Neural crest cell (in vitro differentiated cells): ENCODE results near the gene POU2F3. TPM values are rescaled to one million over a fixed set of nuclear protein-coding genes. Genes with fewer than 3 reads are reported as not detected.

Experiments
- DNase-seq: peaks from one replicate; pipeline ENCODE4 v3.0.0; 2021; ENCODE audit warnings: low read depth, mixed read lengths, low spot score
- H3K27ac Mint-ChIP-seq: one replicate; pipeline ENCODE4 v1.8.0; 2021; ENCODE audit warnings: mild to moderate bottlenecking, mixed read lengths; ENCODE audit not compliant: unreplicated experiment
- H3K27me3 Mint-ChIP-seq: 2 replicates; pipeline ENCODE4 v1.8.0; 2021; ENCODE audit warnings: low read depth, mild to moderate bottlenecking, mixed read lengths
- H3K36me3 Mint-ChIP-seq: 2 replicates; pipeline ENCODE4 v1.8.0; 2021; ENCODE audit warnings: low read depth, mild to moderate bottlenecking, mixed read lengths
- H3K4me1 Mint-ChIP-seq: 2 replicates; pipeline ENCODE4 v1.8.0; 2021; ENCODE audit warnings: mixed read lengths
- H3K4me3 Mint-ChIP-seq: one replicate; pipeline ENCODE4 v1.8.0; 2021; ENCODE audit warnings: mild to moderate bottlenecking, mixed read lengths
- H3K9me3 Mint-ChIP-seq: 2 replicates; pipeline ENCODE4 v1.8.0; 2021; ENCODE audit warnings: mixed read lengths
- total RNA-seq: library from RNA; stranded (reverse); gene quantifications from 2 replicates; pipeline ENCODE4 v1.2.1, GENCODE V29; 2021
- TF ChIP-seq, protein P1 (sequence below): fragments of 200-600 bp; sonication (generic); conservative IDR thresholded peaks from 2 replicates; pipeline ENCODE4 v1.5.0; 2021; ENCODE audit warnings: antibody characterized with exemption, mild to moderate bottlenecking

Gene POU2F3
- total RNA-seq, 1 donor from 2014 or later: not detected

DNA sequence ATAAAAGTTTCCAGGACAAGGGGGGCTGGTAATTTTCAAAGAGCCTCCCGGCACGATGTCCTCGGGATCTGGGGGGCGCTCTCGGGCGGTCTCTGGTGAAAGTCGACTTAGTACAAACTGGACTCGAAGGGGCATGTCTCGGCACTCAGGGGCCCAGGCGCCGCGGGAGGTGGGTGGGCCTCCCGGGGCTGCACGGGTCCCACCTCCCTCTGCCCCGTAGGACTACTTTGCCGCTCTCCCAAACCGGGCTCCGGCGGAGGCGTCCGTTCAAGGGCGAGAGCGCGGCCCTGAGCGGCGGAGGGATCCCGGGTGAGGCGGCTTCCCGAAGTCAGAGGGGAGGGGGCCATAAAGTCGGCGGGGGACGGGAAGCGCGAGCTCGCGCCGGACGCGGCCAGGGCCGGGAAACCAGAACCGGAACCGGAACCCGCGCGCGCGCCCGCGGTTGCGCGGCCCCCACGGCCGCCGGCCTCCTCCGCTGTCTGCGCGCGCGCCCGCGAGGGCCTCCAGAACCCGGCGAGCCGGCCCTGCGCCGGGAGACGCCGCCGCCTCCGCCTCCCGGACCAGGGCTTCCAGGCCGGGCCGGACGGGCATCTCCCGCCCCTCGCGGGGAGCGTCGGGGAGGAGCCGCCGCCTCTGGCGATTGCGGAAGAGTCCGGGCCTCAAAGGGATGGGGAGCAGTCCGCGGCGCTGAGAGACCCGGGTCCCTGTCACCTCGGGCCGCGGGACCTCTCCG, 96.1 kb downstream of the POU2F3 start, which contains the start of gene ARHGEF12:
Gene ARHGEF12 (plus strand): TSS at position 506 of the 733 bp plus-strand sequence. CDS start 831 bp downstream, outside the sequence.
- no peaks in the 10 kb centered on the region for H3K36me3 Mint-ChIP-seq

DNA sequence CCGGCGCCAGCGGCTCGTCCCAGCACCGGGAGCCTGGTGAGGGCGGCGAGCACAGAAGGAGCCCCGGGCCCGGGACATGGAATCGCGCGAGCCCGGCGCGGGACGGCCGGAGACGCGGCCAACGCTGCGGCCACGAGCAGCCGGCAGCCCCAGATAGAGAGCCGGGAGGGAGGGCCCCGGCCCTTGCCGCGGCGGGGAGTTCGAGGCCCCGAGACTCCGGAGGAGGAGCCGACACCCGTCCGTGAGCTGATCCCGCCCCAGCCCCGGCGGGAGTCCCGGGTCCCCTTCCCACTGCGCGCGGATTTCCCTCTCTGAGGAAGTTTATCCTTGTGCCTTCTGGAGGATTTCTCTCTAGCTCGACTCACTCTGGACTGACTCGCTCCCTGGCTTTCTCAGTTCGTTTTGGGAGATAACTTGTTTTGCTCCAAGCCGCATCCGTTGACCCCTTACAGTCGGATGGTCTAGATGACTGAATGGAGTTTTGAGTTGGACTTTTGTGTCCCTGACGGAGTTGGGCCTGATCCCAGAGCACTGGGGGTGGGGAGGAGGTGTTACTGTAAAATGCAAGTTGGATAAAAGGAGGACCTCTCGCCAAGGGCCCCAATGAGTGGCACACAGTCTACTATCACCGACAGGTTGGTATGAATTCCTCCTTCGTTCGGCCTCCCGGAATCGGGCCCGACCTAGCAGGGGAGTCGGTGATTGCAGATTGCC, 96.9 kb downstream of the POU2F3 start:
- TF ChIP-seq, protein P1, sequence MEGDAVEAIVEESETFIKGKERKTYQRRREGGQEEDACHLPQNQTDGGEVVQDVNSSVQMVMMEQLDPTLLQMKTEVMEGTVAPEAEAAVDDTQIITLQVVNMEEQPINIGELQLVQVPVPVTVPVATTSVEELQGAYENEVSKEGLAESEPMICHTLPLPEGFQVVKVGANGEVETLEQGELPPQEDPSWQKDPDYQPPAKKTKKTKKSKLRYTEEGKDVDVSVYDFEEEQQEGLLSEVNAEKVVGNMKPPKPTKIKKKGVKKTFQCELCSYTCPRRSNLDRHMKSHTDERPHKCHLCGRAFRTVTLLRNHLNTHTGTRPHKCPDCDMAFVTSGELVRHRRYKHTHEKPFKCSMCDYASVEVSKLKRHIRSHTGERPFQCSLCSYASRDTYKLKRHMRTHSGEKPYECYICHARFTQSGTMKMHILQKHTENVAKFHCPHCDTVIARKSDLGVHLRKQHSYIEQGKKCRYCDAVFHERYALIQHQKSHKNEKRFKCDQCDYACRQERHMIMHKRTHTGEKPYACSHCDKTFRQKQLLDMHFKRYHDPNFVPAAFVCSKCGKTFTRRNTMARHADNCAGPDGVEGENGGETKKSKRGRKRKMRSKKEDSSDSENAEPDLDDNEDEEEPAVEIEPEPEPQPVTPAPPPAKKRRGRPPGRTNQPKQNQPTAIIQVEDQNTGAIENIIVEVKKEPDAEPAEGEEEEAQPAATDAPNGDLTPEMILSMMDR: no peak
- no peaks in the 10 kb centered on the region for H3K36me3 Mint-ChIP-seq
- peak overlapping the region; percentile 97 for H3K4me3 Mint-ChIP-seq
- H3K27me3 Mint-ChIP-seq: no peaks in the 10 kb centered on the region
- peak; percentile 49 for DNase-seq
- H3K27ac Mint-ChIP-seq: peak overlapping the region; percentile 89
- peaks cover 39% of the 10 kb centered on the region for H3K4me1 Mint-ChIP-seq
- no peaks in the 10 kb centered on the region for H3K9me3 Mint-ChIP-seq

More for the DNA sequence above, 96.1 kb downstream of the POU2F3 start, which contains the start of gene ARHGEF12:
- H3K4me1 Mint-ChIP-seq: peaks cover 39% of the 10 kb centered on the region
- H3K4me3 Mint-ChIP-seq: peak within 1 kb of the TSS; percentile 97
- peak within 1 kb of the TSS; percentile 89 for H3K27ac Mint-ChIP-seq
- peak; percentile 94 for DNase-seq
- TF ChIP-seq, protein P1: peak; percentile 51
- H3K9me3 Mint-ChIP-seq: no peaks in the 10 kb centered on the region
- no peaks in the 10 kb centered on the region for H3K27me3 Mint-ChIP-seq

DNA sequence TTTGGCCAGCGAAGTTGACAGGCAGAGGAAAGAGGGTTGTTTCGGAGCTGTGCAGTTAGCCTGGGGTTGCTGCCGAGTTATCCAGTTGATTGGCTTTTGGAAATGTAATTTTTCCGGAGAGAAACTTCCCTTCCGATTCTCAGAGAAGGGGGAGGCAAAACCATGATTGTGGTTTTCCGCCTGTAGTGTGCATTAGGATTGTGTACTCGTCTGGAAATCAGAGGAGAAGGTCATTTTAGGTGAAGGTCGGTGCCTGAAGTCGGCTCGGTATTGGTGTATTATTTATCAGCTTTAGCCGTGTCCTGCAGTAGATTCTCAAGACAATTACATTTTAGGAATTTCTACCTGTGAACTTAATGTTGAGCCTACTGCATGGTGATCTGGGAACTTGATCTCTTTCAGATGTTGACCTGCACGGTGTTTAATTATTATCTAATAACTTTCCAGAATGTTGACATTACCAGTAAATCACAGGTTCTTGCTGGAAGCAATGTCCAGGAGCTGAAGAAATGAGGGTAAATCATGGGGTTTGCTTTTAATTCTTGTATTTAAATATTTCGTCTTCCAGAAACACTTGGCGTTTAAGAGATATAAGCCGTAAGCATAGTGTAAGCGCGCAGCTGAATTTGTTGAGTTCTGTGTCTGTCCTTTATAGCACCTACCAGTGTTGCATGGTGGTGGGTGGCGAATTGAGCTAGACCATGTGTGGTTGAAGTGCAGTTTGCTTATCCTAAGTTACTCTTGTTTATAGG, 97.6 kb downstream of the POU2F3 start:
- no peaks in the 10 kb centered on the region for H3K9me3 Mint-ChIP-seq
- peak overlapping the region; percentile 97 for H3K4me3 Mint-ChIP-seq
- no peaks in the 10 kb centered on the region for H3K27me3 Mint-ChIP-seq
- peaks cover 44% of the 10 kb centered on the region for H3K4me1 Mint-ChIP-seq
- TF ChIP-seq, protein P1: no peak
- no peak for DNase-seq
- H3K36me3 Mint-ChIP-seq: no peaks in the 10 kb centered on the region
- peak overlapping the region; percentile 89 for H3K27ac Mint-ChIP-seq

- H3K4me3 Mint-ChIP-seq: peak overlapping the region; percentile 97
- no peak overlapping the region for H3K27ac Mint-ChIP-seq
- TF ChIP-seq, protein P1: no peak
- H3K4me1 Mint-ChIP-seq: peaks cover 44% of the 10 kb centered on the region
- DNase-seq: no peak
- H3K27me3 Mint-ChIP-seq: no peaks in the 10 kb centered on the region
- H3K36me3 Mint-ChIP-seq: no peaks in the 10 kb centered on the region
- no peaks in the 10 kb centered on the region for H3K9me3 Mint-ChIP-seq
Measured at GRCh38 chr11:120338107-120338933, 98.4 kb downstream of the POU2F3 start.
